HG03469 (cell line): ENCODE results near the gene GLO1.
A peak's percentile ranks its signal among the peaks of the same experiment; 100 is the strongest.

Experiments used
- ATAC-seq: cut with Tn5 transposase; IDR thresholded peaks from one replicate; pipeline ENCODE4 v1.9.1; 2021; ENCODE audit warnings: mild to moderate bottlenecking, moderate library complexity, moderate number of reproducible peaks; ENCODE audit not compliant: unreplicated experiment

Gene GLO1

DNA sequence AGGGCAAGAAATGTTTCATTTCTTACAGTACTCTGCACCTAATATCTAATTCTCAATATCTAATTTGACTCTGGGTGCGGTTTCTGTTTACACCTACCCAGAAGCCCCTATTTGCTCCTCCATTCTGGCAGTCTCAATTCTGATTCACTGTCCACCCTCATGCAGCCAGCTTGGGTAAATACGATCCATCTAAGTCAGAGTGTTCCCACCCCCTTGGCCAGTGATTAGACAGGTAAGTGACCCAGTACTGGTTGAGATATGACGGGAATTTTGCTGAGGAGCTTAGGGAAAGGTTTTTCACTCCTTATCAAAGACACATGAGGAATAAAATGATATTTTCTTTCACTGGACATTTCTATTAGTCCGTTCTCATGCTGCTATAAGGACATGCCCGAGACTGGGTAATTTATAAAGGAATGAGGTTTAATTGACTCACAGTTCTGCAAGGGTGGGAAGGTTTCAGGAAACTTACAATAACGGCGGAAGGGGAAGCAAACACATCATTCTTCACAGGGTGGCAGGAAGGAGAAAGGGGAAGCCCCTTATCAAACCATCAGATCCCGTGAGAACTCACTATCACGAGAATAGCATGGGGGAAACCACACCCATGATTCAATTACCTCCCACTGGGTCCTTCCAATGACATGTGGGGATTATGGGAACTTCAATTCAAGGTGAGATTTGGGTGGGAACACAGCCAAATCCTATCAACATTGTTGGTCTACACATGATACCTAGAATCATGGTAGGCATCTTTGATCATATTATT lies 29.4 kb downstream of the GLO1 start:
- ATAC-seq, result no peak

DNA sequence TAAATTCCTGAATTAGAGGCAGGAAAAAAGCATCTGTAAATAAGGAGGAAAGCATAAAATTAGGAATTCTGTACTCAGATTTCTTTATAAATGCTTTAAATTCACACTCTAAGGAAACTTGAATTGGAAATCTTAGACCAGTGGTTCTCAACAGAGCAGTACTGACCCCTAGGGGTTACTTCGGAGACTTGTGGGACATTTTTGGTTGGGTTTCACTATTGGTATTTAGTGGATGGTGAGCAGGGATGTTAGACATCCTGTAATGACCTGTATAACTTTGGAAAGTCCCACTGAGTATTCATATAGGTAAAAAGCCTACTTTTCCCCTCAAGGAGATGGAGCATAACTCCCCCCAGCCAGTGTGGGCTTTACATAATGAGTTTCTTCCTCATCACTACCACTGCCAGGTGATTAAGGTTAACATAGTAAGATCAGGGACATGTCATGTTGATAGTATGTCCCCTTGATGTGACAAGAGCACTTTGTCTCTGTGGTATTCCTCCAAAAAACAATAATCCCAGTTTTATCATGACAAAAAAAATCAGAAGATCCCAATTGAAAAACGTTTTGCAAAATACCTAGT lies 31.0 kb downstream of the GLO1 start:
- no peak for ATAC-seq

DNA sequence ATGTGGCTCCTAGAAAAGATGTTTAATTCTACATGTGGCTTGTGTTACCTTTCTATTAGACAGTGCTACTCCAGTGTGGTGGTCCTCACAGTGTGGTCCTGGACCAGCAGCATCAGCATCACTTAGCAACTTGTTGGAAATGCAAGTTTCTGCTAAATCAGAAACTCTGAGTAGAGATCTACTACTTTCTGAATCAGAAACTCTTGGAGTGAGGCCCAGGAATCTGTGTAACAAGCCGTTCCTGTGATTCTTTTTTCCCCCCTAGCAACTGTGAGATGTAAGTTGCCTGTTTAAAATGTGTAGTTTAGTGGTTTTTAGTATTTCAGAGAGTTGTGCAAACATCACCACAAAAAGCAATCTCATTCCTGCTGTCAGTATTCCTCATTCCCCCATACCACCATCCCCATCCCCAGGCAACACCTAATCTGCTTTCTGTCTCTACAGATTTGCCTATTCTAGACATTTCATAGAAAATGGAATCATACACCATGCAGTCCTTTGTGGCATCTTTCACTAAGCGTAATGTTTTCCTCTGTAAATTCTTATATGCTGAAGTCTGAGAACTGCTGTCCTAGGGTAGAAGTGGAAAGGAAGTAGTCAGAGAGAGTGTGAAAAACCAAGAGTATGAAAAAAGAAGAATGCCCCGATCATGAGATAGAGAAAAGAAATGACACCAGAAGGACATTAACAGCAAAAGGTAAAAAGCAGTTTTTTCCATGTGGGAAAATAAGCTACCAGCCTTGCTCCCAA lies 44.4 kb downstream of the GLO1 start:
- ATAC-seq, result no peak

DNA sequence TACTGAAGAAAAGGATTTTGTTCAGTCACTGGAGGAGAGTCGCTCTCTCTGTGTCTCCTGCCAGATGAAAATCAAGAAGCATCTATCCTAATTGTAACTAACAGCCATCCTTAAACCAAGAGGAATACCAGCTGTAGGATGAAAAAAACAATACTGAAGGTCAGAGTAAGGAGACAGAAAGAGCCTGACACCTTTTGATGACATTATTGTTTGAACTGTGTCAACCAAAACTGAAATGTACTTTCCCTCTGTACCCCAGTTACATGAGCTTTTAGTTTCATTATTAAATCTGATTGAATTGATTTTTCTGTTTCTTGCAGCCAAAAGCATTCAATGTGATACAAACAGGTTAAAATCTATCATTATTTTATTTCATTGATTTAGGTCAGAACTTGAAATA lies 46.0 kb downstream of the GLO1 start:
- ATAC-seq, result no peak

DNA sequence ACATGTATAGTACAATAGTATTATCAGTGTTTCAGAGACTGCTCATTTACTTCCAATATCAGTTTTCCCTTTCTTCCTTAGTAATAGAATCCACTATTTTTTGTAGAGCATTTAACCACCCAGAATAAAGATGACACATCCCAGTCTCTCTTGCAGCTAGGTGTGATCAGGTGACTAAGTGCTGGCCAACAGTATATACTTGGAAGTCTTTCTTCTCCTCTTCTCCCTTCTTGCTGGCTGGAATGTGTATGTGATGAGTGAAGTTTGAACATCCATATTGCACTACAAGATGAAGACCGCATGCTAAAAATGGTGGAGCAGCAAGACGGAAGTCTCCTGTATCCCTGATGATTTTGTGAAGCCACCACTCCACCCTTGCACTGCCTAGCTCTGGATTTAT lies 48.7 kb downstream of the GLO1 start:
- no peak for ATAC-seq

DNA sequence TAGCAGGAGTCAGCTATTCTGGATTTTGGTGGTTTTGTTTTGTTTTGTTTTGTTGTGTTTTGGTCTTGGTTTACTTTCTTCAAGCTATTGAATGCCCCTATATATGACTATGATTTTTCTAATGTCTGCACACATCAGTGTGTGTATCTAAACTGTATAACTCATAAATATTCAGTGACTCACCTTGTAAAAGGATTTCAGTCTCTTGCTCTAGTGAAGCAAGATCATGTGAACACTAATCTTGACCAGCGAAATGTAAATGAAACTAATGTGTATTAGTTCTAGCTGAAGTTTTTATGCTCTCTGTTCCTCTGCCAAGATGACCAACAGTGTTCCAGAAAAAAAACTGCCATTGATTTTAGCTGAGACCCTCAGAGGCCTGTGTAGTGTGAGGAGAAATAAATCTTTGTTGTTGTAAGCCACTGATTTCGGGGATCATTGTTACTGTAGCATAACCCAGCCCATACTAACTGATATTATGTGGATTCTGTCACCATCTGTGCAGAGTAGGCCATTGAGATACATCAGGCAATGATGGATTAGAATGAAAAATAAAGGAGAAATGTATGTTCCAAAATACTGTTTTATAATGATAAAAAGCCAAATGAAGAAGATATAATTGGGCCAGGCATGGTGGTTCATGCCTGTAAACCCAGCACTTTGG lies 51.7 kb downstream of the GLO1 start:
- no peak for ATAC-seq

DNA sequence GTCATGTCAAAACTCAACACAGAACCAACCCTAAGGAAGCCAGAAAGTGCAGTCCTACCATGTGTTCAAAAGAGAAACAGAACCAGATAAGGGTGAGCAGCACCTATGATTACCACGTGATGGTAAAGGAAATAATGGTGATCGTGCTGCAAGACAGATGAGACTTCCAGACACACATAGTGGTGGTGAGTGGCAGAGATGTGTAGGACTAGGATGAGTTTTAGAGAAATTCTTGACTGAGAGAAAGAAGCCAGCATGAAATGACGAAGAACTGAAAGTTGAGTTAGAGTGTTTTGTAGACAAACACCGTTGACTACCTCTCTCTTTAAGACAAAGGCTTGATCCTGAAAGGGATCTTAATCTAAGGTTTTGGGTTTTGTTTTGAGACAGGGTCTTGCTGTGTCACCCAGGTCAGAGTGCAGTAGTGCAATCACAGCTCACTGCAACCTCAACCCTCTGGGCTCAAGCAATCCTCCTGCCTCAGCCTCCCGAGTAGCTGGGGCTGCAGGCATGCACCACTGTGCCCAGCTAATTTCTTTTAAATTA lies 52.7 kb downstream of the GLO1 start:
- ATAC-seq, result no peak

DNA sequence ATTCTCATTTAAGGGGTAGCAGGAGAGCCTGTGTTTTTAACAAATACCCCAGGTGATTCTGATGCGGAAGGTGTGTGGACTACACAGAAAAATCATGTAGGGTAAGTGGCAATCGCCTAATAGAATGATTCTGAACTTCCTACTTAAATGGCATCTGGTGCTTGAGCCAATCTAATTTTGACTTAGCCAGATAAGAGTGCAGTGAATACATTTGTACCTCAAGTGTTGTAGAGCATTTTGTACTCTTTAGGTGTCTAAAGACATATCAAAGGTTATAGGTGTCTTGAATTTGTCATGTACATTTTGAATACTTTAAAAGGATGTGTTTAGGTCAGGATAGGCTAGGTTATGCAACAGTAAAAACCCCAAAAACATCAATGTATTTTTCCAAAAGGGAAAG lies 53.2 kb downstream of the GLO1 start:
- no peak for ATAC-seq

DNA sequence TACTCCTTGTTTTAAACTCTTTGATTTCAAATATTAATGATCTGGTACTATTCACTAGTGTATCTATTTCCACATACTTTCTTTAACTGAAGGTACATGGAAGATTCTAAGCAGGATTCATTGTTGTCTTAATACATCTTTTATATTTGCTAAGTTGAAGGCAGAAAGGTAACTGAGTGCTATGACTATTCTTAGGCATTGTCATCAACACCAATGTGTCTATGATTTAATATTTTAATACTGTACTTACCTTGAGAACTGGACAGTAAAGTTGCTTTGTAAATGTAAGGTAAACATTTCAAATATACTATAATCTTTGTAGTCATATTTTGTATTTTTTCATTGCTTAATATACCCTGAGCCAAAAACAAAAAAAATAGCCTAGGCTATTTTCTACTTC lies 54.3 kb downstream of the GLO1 start:
- ATAC-seq, result no peak

DNA sequence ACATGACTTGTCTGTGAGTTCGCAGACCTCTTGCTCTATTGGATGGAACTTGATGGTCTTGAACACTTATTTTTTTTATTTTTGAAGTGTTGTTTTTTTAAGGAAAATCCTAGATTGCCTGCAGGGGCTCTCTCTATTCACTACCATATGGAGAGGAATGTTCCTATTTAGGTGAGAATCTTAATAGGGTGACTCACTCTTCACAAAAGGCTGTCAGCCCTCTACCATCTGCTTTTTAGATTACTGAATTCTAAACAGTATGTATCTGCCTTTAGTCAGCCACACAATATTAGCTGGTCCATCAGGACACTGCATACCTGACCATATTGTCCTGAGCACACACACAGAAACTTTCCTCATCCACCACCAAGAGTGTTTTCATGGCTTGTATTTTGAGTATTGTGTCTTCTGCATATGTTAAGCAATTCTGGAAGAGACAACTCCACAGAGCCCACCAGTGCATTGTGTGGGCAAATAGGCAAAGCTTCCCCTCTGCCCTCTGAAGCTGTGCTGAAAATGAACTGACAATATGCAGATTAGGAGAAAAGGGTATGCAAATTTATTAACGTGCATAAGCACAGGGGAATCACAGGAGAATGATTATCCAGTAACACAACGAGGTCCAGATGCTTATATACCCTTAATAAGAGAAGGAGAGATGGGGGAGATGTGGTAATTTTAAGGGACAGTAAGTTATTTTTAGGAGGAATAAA lies 56.6 kb downstream of the GLO1 start:
- ATAC-seq, result no peak

DNA sequence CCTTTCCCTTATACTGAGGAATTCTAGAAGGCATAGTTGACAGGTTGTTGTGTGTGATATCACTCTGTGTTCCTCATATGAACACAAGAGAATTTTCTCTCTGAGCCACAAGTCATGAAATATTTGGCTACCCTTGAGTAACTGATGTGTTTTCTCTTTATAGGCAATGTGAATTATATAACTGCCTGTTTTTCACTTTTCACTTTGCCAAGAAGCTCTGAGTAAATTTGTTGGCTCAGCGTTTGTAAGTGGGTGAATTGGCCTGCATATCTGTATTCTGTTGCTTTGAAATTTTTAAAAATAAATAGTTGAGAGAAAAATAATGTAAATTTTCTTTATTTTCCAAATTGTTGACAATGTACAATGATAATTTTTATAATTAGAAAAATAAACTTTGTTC lies 58.0 kb downstream of the GLO1 start:
- ATAC-seq, result no peak

DNA sequence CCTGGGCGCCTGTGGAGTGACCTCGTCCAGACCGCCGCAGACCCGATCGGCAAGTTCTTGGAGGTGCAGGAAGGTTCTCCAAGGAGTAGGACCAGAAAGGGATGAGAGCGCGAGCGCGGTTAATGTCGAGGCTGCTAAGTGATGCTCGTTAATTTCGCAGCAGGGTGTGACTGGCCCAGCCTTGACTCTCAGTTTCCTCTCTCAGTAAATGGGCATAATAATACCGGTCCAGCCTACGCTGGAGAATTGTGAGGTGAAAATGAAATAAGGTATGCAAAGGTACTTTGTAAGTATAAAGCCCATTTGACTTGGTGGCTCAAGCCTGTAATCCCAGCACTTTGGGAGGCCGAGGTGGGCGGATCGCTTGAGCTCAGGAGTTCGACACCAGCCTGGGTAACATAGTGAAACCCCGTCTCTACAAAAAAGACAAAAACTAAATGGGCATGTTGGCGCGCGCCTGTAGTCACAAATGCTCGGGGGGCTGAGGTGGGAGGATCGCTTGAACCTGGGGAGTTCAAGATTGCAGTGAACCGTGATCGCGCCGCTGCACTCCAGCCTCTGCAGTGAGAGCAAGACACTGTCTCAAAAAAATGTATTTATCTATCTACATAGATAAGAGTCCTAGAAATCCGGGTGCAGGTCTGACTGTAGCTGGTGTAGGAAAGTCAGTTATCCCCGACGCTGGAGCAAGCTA lies 62.6 kb downstream of the GLO1 start:
- no peak for ATAC-seq

DNA sequence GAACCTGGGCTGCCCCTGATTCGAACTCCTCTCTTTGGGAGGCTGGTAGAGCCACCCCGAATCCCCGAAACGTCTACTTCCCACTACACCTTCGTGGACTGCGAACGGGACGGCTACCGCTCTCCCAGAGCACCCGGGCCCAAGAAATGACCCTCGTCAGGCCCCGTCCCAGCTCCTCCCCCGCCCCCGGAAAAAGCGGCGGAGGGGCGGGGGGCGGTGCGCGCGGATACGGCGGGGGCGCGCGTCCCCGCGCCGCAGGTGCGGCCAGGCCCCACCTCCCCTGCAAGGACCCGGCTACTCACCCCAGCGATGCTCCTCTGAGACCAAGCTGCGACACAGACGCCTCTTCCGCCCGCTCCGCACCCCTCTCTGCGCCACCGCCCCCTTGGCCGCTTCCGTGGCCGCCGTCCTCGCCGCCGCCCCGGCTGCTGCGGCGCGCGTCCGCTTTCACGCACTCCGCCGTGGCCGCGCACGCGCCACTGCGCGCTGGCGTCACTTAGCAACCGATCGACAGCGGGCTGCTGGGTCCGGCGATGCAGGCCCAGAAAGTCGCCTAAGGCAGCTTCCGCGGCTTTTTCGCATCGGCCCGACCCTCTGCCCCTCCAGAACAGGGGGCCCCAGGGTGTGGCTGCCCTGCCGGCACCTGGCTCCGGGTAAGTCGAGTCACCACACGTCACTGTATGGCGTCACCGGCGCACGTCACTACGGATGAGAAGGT lies 63.3 kb downstream of the GLO1 start, which contains the start of gene BTBD9:
Gene BTBD9, minus strand, starts transcription at position 432 of the 718 bp plus-strand sequence.
- peak; percentile 49 for ATAC-seq

DNA sequence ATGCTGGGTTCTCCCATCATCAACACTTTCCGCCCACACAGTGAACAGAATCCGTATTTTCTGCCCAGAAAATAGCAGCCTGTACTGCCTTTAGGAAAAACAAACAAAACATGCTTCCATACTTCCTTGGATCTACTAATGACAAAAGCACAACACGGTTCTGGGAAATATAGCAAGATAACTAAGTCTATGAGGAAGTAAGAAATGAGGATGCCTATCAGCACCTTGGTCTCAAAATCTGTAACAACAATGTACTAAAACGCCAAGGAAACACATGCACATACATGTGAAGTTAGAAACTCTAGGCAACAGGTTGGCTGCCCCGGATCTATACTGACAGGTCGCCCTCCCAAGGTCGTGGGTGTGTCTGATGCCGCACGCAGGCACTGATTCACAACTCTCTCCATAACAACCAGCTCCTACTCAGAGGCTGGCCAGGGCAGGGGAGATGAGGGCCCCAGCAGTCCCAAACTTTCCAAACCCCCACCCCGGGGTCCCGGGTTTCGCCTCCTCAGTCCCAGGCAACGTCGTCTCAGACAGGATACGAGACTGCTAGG lies 63.9 kb downstream of the GLO1 start:
- ATAC-seq, result peak; percentile 10

DNA sequence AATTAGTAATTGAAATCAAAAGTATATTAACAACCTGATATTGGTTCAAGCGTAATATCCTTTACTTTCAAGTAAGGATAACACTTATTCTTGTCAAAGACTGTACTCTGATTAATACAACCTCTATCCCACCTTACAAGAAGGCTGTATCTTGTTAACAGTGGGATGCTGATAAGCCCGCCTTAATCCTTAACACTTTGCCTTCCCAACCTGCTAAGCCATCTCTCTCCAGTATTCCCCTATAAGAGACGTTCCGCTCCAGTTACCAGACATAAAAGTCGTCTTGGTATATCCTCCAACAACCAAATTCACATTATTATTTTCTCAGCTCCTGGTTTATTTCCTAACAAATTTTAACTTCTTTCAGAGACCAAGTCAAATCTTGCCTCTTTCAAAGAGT lies 65.2 kb downstream of the GLO1 start:
- no peak for ATAC-seq

DNA sequence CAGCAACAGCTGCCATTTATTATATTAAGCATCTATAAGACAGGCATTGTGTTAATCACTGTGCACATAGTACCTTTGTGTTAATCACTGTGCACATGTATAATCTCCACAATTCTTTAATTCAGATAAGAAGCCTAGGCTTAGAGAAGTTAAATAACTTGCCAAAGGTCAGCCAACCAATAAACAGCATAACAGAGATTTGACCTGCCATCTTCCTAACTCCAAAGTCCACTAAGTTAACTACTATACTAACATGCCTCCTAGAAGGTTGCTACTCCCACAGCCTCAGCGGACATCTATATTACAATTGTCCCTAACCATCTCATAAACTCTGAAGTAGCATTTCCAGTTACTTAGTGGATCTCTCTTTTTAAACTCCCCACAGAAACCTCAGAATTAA lies 66.9 kb downstream of the GLO1 start:
- no peak for ATAC-seq

DNA sequence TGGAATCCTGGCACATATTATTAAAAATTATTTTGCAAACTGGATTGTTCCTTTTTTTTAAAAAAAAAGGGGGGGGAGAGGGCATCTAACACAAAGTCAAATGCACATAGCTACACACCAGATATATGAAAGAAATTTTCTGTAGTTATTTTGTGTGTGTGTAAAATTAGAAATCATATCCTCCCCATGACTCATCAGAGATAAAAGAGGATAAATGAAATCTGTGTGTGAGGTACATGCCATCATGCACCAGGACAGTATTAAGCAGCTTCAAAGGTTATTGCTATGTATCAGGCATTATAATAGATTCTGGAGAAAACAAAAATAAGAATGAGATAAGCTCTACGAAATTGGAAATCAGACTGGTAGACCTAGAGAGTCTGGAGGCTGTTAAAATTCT lies 68.4 kb downstream of the GLO1 start:
- no peak for ATAC-seq

DNA sequence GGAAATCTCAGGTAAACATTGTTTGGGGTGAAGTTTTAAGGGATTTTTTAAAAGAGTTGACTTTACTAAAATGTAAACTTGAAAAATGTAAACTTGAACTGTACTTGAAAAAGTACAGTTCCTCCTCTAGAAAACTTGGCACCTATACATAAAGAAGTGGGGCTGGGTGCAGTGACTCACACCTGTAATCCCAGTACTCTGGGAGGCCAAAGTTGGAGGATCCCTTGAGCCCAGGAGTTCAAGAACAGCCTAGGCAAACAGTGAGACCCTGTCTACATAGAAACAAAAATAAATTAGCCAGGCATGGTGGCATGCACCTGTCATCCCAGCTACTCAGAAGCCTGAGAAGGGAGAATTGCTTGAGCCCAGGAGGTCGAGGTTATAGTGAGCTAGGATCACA lies 70.5 kb downstream of the GLO1 start:
- ATAC-seq, result no peak

DNA sequence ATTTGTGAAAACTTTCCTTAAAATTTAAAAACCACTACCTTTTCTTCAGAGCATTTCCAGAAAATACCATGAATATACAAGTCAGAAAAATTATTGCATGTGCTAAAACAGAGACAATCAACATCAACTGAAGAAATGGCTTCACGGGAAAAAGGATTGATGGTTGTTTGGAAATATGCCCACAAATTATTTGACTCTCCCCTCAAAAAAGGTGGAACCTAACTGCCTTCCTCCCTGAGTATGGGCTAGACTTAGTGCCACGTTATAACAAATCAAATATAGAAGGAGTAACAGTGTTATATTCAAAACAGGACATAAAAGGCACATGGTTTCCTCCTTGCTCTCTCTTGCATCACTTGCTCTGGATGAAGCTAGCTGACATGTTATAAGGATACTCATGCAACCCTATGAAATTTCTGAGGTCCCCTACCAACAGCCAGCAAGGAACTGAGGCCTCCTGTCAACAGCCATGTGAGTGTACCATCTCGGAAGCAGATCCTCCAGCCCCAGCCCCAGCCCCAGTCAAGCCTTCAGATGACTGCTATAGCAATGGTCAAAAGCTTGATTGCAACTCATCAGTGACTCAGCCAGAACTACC lies 71.7 kb downstream of the GLO1 start:
- ATAC-seq, result no peak
